ENCODE results near the gene KIF1C.

Gene KIF1C

DNA sequence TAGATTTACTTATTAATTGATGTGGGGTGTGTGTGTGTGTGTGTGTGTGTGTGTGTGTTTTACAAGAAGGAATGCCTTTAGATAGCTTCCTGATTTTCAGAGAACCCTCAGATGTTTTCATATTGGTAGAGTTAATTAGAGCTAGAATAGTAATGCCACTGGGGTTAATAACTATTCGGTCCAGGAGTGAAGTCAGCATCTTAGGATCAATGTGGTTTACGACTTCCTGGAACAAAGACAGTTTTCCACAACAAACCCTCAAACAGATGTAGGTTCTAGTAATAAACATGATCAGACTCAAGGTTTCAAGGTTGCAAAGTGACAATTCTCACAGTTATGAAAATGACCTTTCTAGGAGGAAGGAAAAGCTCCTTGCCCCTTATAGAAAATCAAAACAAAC lies 49.7 kb downstream of the KIF1C start:
- TF ChIP-seq, protein P1, sequence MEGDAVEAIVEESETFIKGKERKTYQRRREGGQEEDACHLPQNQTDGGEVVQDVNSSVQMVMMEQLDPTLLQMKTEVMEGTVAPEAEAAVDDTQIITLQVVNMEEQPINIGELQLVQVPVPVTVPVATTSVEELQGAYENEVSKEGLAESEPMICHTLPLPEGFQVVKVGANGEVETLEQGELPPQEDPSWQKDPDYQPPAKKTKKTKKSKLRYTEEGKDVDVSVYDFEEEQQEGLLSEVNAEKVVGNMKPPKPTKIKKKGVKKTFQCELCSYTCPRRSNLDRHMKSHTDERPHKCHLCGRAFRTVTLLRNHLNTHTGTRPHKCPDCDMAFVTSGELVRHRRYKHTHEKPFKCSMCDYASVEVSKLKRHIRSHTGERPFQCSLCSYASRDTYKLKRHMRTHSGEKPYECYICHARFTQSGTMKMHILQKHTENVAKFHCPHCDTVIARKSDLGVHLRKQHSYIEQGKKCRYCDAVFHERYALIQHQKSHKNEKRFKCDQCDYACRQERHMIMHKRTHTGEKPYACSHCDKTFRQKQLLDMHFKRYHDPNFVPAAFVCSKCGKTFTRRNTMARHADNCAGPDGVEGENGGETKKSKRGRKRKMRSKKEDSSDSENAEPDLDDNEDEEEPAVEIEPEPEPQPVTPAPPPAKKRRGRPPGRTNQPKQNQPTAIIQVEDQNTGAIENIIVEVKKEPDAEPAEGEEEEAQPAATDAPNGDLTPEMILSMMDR (IDR thresholded peaks at IDR 0.05; ENCODE audit: unreplicated experiment in 3 of 3) = no peak
- H3K4me3 Mint-ChIP-seq = no peak overlapping the region
- H3K36me3 Mint-ChIP-seq (ENCODE audit: low read depth) = no peaks in the 10 kb centered on the region
- H3K27me3 Mint-ChIP-seq (ENCODE audit: low read depth) = peaks cover 5% of the 10 kb centered on the region
- H3K27ac Mint-ChIP-seq = peak overlapping the region in 1 of 3 experiments; percentile 80
- H3K9me3 Mint-ChIP-seq = no peaks in the 10 kb centered on the region
- H3K4me1 Mint-ChIP-seq = peaks cover 16% of the 10 kb centered on the region

- Mint-ChIP-seq H3K27me3 (ENCODE audit: low read depth) (peaks cover 2% of the 10 kb centered on the region), H3K4me1 (peaks cover 16% of the 10 kb centered on the region), H3K4me3 (no peak overlapping the region), H3K27ac (peak overlapping the region; percentile 49 to 92 (median 86)), H3K36me3 (ENCODE audit: low read depth) (no peaks in the 10 kb centered on the region), H3K9me3 (no peaks in the 10 kb centered on the region)
- TF ChIP-seq, protein P1 (IDR thresholded peaks at IDR 0.05; ENCODE audit: unreplicated experiment in 3 of 3) = no peak
Observed at GRCh38 chr17:5049314-5049841, 51.6 kb downstream of the KIF1C start.

- Mint-ChIP-seq H3K27me3 (ENCODE audit: low read depth) (no peaks in the 10 kb centered on the region), H3K4me1 (peaks cover 16% of the 10 kb centered on the region), H3K27ac (peak overlapping the region in 1 of 3 experiments; percentile 92), H3K4me3 (no peak overlapping the region), H3K36me3 (ENCODE audit: low read depth) (no peaks in the 10 kb centered on the region), H3K9me3 (peaks cover 4% of the 10 kb centered on the region)
- TF ChIP-seq, protein P1 (IDR thresholded peaks at IDR 0.05; ENCODE audit: unreplicated experiment in 3 of 3) = no peak
Observed at GRCh38 chr17:5050278-5050677, 52.5 kb downstream of the KIF1C start.

- TF ChIP-seq, protein P1 (IDR thresholded peaks at IDR 0.05; ENCODE audit: unreplicated experiment in 3 of 3) = no peak
- Mint-ChIP-seq H3K9me3 (peaks cover 6% of the 10 kb centered on the region), H3K4me1 (peaks cover under 1% of the 10 kb centered on the region), H3K4me3 (no peak overlapping the region), H3K27ac (no peak overlapping the region), H3K36me3 (ENCODE audit: low read depth) (peaks cover 5% of the 10 kb centered on the region), H3K27me3 (ENCODE audit: low read depth) (peaks cover 7% of the 10 kb centered on the region)
Observed at GRCh38 chr17:5055543-5055942, 57.8 kb downstream of the KIF1C start.

GRCh38 chr17:5065227-5065744 lies 67.5 kb downstream of the KIF1C start:
- H3K27me3 Mint-ChIP-seq (ENCODE audit: low read depth) = peaks cover 7% of the 10 kb centered on the region
- H3K4me1 Mint-ChIP-seq = no peaks in the 10 kb centered on the region
- H3K4me3 Mint-ChIP-seq = no peak overlapping the region
- H3K36me3 Mint-ChIP-seq (ENCODE audit: low read depth) = no peaks in the 10 kb centered on the region
- no peak overlapping the region for H3K27ac Mint-ChIP-seq
- H3K9me3 Mint-ChIP-seq = no peaks in the 10 kb centered on the region
- TF ChIP-seq, protein P1 (IDR thresholded peaks at IDR 0.05; ENCODE audit: unreplicated experiment in 3 of 3) = no peak

- Mint-ChIP-seq H3K27me3 (ENCODE audit: low read depth) (peaks cover 4% of the 10 kb centered on the region), H3K4me1 (no peaks in the 10 kb centered on the region), H3K4me3 (no peak overlapping the region), H3K36me3 (ENCODE audit: low read depth) (no peaks in the 10 kb centered on the region), H3K9me3 (no peaks in the 10 kb centered on the region), H3K27ac (no peak overlapping the region)
- TF ChIP-seq, protein P1 (IDR thresholded peaks at IDR 0.05; ENCODE audit: unreplicated experiment in 3 of 3) = no peak
Observed at GRCh38 chr17:5068236-5068635, 70.5 kb downstream of the KIF1C start.

Data from nephron (organoid).